Neutrophil (primary cell): ENCODE results near the gene CFAP251.

Experiments
- H3K27ac ChIP-seq: fragments of 200-600 bp; sonication (generic); 2 replicates; pipeline ENCODE4 v1.5.1; 2016; ENCODE audit warnings: mild to moderate bottlenecking, moderate library complexity
- H3K27me3 ChIP-seq: fragments of 200-600 bp; sonication (generic); 2 replicates; pipeline ENCODE4 v1.6.0; 2016; ENCODE audit warnings: mild to moderate bottlenecking
- H3K36me3 ChIP-seq: fragments of 200-600 bp; sonication (generic); 2 replicates; pipeline ENCODE4 v1.5.1; 2017
- H3K4me1 ChIP-seq, 2 experiments: fragments of 200-600 bp in 1 of 2; sonication (generic) in 1 of 2; 1 replicate in 1 of 2; 2 replicates in 1 of 2; pipeline versions ENCODE4 v1.5.1 to v1.6.1; 2013 to 2016; ENCODE audit warnings: low read depth in 1 of 2, low read length in 1 of 2, mild to moderate bottlenecking in 1 of 2, moderate library complexity in 1 of 2; ENCODE audit not compliant: control insufficient read depth in 1 of 2, insufficient read depth in 1 of 2
- H3K4me3 ChIP-seq, 2 experiments: fragments of 200-600 bp in 1 of 2; sonication (generic) in 1 of 2; 1 replicate in 1 of 2; 2 replicates in 1 of 2; pipeline ENCODE4 v1.5.1; 2013 to 2016; ENCODE audit warnings: low read depth in 1 of 2, low read length in 1 of 2, mild to moderate bottlenecking in 1 of 2, moderate library complexity in 1 of 2
- H3K9me3 ChIP-seq: fragments of 200-600 bp; sonication (generic); 2 replicates; pipeline ENCODE4 v1.5.1; 2016
- CTCF ChIP-seq: fragments of 200-600 bp; sonication (generic); IDR thresholded peaks from 2 replicates; pipeline ENCODE4 v1.5.1; 2016; ENCODE audit warnings: antibody characterized with exemption

CFAP251 gene

DNA sequence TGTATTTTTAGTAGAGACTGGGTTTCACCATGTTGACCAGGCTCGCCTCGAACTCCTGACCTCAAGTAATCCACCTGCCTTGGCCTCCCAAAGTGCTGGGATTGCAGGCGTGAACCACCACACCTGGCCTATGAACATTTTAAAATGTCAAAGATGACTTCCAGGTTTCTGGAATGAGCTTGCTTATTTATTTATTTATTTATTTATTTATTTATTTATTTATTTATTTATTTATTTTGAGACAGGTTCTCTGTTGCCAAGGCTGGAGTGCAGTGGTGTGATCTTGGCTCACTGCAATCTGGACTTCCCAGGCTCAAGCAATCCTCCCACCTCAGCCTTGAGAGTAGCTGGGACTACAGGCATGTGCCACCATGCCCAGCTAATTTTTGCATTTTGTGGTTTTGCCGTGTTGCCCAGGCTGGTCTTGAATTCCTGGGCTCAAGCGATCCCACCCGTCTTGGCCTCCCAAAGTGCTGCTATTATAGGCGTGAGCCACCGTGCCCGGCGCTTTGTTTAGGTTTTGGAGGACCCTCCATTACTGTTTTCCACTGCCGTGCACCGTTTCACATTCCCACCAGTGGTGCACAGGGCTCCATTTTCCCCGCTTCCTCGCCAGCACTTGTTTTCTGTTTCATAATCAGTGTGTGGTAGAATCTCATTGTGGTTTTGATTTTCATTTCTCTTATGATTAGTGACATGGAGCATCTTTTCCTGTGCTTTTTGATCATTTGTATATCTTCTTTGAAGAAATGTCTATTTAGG, 6.4 kb upstream of the CFAP251 start:
- no peak overlapping the region for H3K27ac ChIP-seq
- no peaks in the 10 kb centered on the region for H3K27me3 ChIP-seq
- no peak for TF ChIP-seq CTCF
- H3K36me3 ChIP-seq: peaks cover 88% of the 10 kb centered on the region
- H3K4me3 ChIP-seq: no peak overlapping the region
- H3K4me1 ChIP-seq: no peaks in the 10 kb centered on the region
- no peaks in the 10 kb centered on the region for H3K9me3 ChIP-seq

DNA sequence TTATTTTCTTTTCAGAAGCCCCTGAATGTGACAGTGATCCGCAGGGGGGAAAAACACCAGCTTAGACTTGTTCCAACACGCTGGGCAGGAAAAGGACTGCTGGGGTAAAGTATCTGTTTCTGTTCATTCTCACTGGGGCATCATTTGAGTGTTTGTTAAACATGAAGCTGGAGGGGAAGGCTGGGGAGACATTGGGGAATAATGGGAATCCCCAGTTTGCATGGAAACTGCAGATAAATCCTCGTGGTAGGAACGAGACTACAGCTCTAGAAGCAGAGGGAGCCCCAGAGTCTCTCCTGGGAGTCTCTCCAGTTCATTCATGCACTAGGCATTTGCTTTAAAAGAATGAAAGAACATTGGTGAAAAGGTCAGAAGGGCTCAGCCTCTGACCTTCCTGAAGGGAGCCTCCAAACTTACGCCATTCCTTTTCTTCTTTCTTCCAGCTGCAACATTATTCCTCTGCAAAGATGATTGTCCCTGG, 2.5 kb upstream of the CFAP251 start:
- Histone ChIP-seq H3K27me3 (no peaks in the 10 kb centered on the region), H3K4me1 (peaks cover 11 to 12% of the 10 kb centered on the region in 2 experiments), H3K27ac (no peak overlapping the region), H3K9me3 (no peaks in the 10 kb centered on the region), H3K36me3 (peaks cover 65% of the 10 kb centered on the region), H3K4me3 (no peak overlapping the region)
- TF ChIP-seq CTCF: no peak

- H3K27ac ChIP-seq: no peak overlapping the region
- no peaks in the 10 kb centered on the region for H3K9me3 ChIP-seq
- TF ChIP-seq CTCF: no peak
- no peak overlapping the region for H3K4me3 ChIP-seq
- no peaks in the 10 kb centered on the region for H3K27me3 ChIP-seq
- H3K36me3 ChIP-seq: peaks cover 56% of the 10 kb centered on the region
- peaks cover 11 to 12% of the 10 kb centered on the region in 2 experiments for H3K4me1 ChIP-seq
These were observed 1.7 kb upstream of the CFAP251 start for GRCh38 chr12:121916719-121917118.

- peaks cover 45% of the 10 kb centered on the region for H3K36me3 ChIP-seq
- peak overlapping the region; percentile 62 for H3K27ac ChIP-seq
- H3K4me3 ChIP-seq: peak overlapping the region; percentile 51 to 58
These were observed 267 bp downstream of the CFAP251 start for GRCh38 chr12:121918679-121919038.

DNA sequence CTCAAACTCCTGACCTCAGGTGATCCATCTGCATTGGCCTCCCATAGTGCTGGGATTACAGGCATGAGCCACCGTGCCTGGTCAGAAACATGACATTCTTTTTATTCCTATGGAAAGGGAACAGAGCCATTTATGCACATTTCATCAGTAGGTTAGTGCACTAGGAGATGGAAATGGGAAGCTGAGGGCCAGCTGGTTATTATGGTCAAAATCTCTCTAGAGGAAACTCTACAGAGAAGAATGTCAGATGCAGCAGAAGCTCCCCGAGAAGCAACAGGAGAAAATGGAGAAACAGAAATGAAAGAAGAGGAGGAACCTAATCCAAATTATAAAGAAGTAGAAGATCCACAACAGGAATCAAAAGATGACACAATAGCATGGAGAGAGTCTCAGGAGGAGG, 2.7 kb downstream of the CFAP251 start:
- H3K27ac ChIP-seq: no peak overlapping the region
- H3K36me3 ChIP-seq: peaks cover 22% of the 10 kb centered on the region
- no peak for TF ChIP-seq CTCF
- H3K4me1 ChIP-seq: peaks cover 11 to 12% of the 10 kb centered on the region in 2 experiments
- no peaks in the 10 kb centered on the region for H3K27me3 ChIP-seq
- H3K9me3 ChIP-seq: no peaks in the 10 kb centered on the region
- no peak overlapping the region for H3K4me3 ChIP-seq

More at GRCh38 chr12:121918679-121919038, 267 bp downstream of the CFAP251 start:
- H3K9me3 ChIP-seq: no peaks in the 10 kb centered on the region
- no peak for TF ChIP-seq CTCF
- H3K27me3 ChIP-seq: no peaks in the 10 kb centered on the region
- H3K4me1 ChIP-seq: peaks cover 11 to 12% of the 10 kb centered on the region in 2 experiments
